K562 (cell line): ENCODE data around the gene OXA1L. TPM values are rescaled to one million over a fixed set of nuclear protein-coding genes. Genes with fewer than 3 reads are reported as not detected.

Experiments
- ATAC-seq: fragments of 200-7000 bp; cut with Tn5 transposase; 3 replicates; pipeline ENCODE4 v1.9.1; 2020; ENCODE audit warnings: moderate library complexity
- BruUV-seq: library from RNA; stranded (reverse); fragments of 400-500 nt; replicated peaks from 2 replicates; lab custom pipeline; 2021; lab: Mats Ljungman, UMichigan
- CTCF ChIA-PET: fragments of 300-600 bp; formaldehyde crosslinking; extraction: SDS; loops from one replicate; lab custom pipeline; 2021; ENCODE audit warnings: low intra/inter-chr PET ratio; lab: Yijun Ruan, JAX
- POLR2A ChIA-PET: fragments of 300-600, 350-650 bp; sonication (Branson Sonifier 250); formaldehyde crosslinking; extraction: SDS; loops from one replicate; lab custom pipeline; 2021; ENCODE audit warnings: antibody characterized with exemption, inconsistent platforms; lab: Yijun Ruan, JAX
- DNase-seq, 4 experiments: peaks; one replicate each; pipeline versions ENCODE4 v3.0.0 to v3.0.0-alpha.2; 2011 to 2018; ENCODE audit warnings: low spot score in 3 of 4, mixed read lengths in 3 of 4; ENCODE audit errors: extremely low read depth in 1 of 4
- FAIRE-seq: peaks from 2 replicates; lab custom pipeline; 2011; peaks lifted over from hg19 to GRCh38; lab: Jason Lieb, UNC
- H2AFZ ChIP-seq: 2 replicates; pipeline ENCODE4 v1.6.0; 2011; ENCODE audit warnings: low read depth, low read length, control low read depth, inconsistent platforms
- H3K27ac ChIP-seq: fragments of 200-600 bp; 3 replicates; pipeline ENCODE4 v1.8.0; 2011; ENCODE audit warnings: low read depth, mild to moderate bottlenecking, control low read depth, inconsistent platforms, low read length, moderate library complexity, mixed read lengths; ENCODE audit errors: extremely low read depth
- H3K27me3 ChIP-seq, 2 experiments: fragments of 300-600 bp in 1 of 2; 2 replicates in 1 of 2; 3 replicates in 1 of 2; pipeline versions ENCODE4 v1.6.0 to v1.8.0; 2011; ENCODE audit warnings: inconsistent platforms in 2 of 2, low read length in 2 of 2, mild to moderate bottlenecking in 1 of 2, mixed read lengths in 1 of 2, moderate library complexity in 1 of 2; ENCODE audit not compliant: control insufficient read depth in 2 of 2, insufficient read depth in 2 of 2
- H3K36me3 ChIP-seq: fragments of 300-600 bp; 3 replicates; pipeline ENCODE4 v1.8.0; 2011; ENCODE audit warnings: mild to moderate bottlenecking, low read length, inconsistent platforms; ENCODE audit not compliant: control insufficient read depth, insufficient read depth
- H3K4me1 ChIP-seq, 2 experiments: fragments of 200-600 bp in 1 of 2; replicated peaks in 1 of 2; 2 replicates in 1 of 2; 3 replicates in 1 of 2; pipeline versions ENCODE4 v1.5.1 to v1.8.0; 2011; ENCODE audit warnings: inconsistent platforms in 2 of 2, low read length in 2 of 2, mild to moderate bottlenecking in 1 of 2, mixed read lengths in 1 of 2, moderate library complexity in 1 of 2; ENCODE audit not compliant: control insufficient read depth in 2 of 2, insufficient read depth in 2 of 2
- H3K4me2 ChIP-seq: 2 replicates; pipeline ENCODE4 v1.6.1; 2011; ENCODE audit warnings: low read length, control low read depth, inconsistent platforms, mixed read lengths; ENCODE audit not compliant: insufficient read depth
- H3K4me3 ChIP-seq: fragments of 200-600 bp; sonication (generic), shearing (Covaris generic); 2 replicates; pipeline ENCODE4 v1.5.1; 2016; ENCODE audit warnings: control low read depth, inconsistent platforms
- H3K79me2 ChIP-seq: fragments of 200-600 bp; 3 replicates; pipeline ENCODE4 v1.8.0; 2011; ENCODE audit warnings: low read length, inconsistent platforms; ENCODE audit not compliant: control insufficient read depth, insufficient read depth
- H3K9ac ChIP-seq, 2 experiments: 2 replicates each; pipeline versions ENCODE4 v1.6.0 to v1.6.1; 2011; ENCODE audit warnings: low read depth in 2 of 2, low read length in 2 of 2, control low read depth in 1 of 2, inconsistent platforms in 1 of 2, mild to moderate bottlenecking in 1 of 2, mixed read lengths in 1 of 2; ENCODE audit not compliant: insufficient read depth in 1 of 2
- H3K9me1 ChIP-seq: one replicate; pipeline ENCODE4 v1.6.0; 2011; ENCODE audit warnings: inconsistent platforms, mild to moderate bottlenecking, low read length, moderate library complexity; ENCODE audit not compliant: control insufficient read depth, insufficient read depth
- H3K9me3 ChIP-seq: replicated peaks from 2 replicates; pipeline ENCODE4 v1.5.1; 2011; ENCODE audit warnings: low read depth, low read length, inconsistent platforms; ENCODE audit not compliant: control insufficient read depth, insufficient read depth
- H4K20me1 ChIP-seq: replicated peaks from 2 replicates; pipeline ENCODE4 v1.6.1; 2011; ENCODE audit warnings: low read length, inconsistent platforms, mixed read lengths; ENCODE audit not compliant: control insufficient read depth, insufficient read depth
- CHD2 ChIP-seq: IDR thresholded peaks from 2 replicates; pipeline ENCODE4 v1.6.1; 2011; ENCODE audit warnings: low read depth, low read length
- EP400 ChIP-seq: fragments of 450-650 bp; IDR thresholded peaks from 2 replicates; pipeline ENCODE4 v1.6.1; 2017; ENCODE audit warnings: antibody characterized with exemption, mild to moderate bottlenecking, moderate library complexity
- EZH2 ChIP-seq: IDR thresholded peaks from 2 replicates; pipeline ENCODE4 v1.6.1; 2012; ENCODE audit warnings: low read depth, mild to moderate bottlenecking, inconsistent platforms, low read length, borderline replicate concordance
- MCM5 ChIP-seq: fragments of 450-650 bp; IDR thresholded peaks from 2 replicates; pipeline ENCODE4 v1.6.1; 2016; ENCODE audit warnings: low read depth
- NCOA1 ChIP-seq: fragments of 450-650 bp; IDR thresholded peaks from 2 replicates; pipeline ENCODE4 v1.6.1; 2016; ENCODE audit warnings: low read depth
- OTX1 ChIP-seq: fragments of 450-650 bp; formaldehyde crosslinking; IDR thresholded peaks from 2 replicates; pipeline ENCODE4 v1.4.0; 2022; ENCODE audit warnings: mild to moderate bottlenecking
- ZNF212 ChIP-seq: fragments of 450-650 bp; formaldehyde crosslinking; IDR thresholded peaks from 2 replicates; pipeline ENCODE4 v1.4.0; 2020; ENCODE audit warnings: mild to moderate bottlenecking
- ZNF24 ChIP-seq: fragments of 450-650 bp; IDR thresholded peaks from 2 replicates; pipeline ENCODE4 v1.6.1; 2016
- WGBS: fragments of 100-300 bp; shearing (Covaris generic); methylation state at CpG from one replicate; pipeline ENCODE4 v1.1.6; 2016; ENCODE audit warnings: low coverage, mixed read lengths; ENCODE audit not compliant: insufficient coverage; ENCODE audit errors: missing lambda C conversion rate; 5-methylcytosine and 5-hydroxymethylcytosine counted together
- in situ Hi-C: fragments of 300-500 bp; cut with MboI; formaldehyde crosslinking; loops from 4 replicates; pipeline ENCODE4 v1.15.0; 2018; ENCODE audit warnings: inconsistent platforms, mixed read lengths
- intact Hi-C: fragments of 100-400 bp; cut with micrococcal nuclease; formaldehyde crosslinking; loops from 2 replicates; pipeline ENCODE4 v1.14.2; 2022
- polyA plus RNA-seq, 8 experiments: library from polyadenylated mRNA; depleted of rRNA in 4 of 8; stranded (reverse) in 5 of 8; unstranded in 3 of 8; fragments of >200 nt; fragmentation: Nextera tagmentation in 2 of 8; fragmentation: Illumina TruSeq in 1 of 8; extraction: Ambion mirVana in 2 of 8; extraction: Trizol in 1 of 8; gene quantifications; 2 replicates each; pipeline versions ENCODE4 v1.2.1 to v1.2.3, GENCODE V29; 2011 to 2014; ENCODE audit warnings: inconsistent platforms in 1 of 8, missing spikeins in 1 of 8
- total RNA-seq, 7 experiments: library from RNA; depleted of rRNA in 6 of 7; stranded (reverse); fragments of >200 nt in 6 of 7; fragmentation: Illumina TruSeq in 2 of 7; extraction: Trizol in 2 of 7; gene quantifications; 2 replicates each; pipeline versions ENCODE4 v1.2.1 to v1.2.3, GENCODE V29; 2011 to 2021; ENCODE audit warnings: low replicate concordance in 1 of 7
- TF ChIP-seq, protein P1 (sequence below): fragments of 250-450 bp; sonication (Bioruptor Pico); IDR thresholded peaks from 2 replicates; pipeline ENCODE4 v1.4.0; 2020; ENCODE audit warnings: mild to moderate bottlenecking

The OXA1L gene
- total and polyA plus RNA-seq, 9 of the 15 experiments (the other 6 are each of a cell fraction or from before 2014, with no cell fraction given): 100 to 204 (median 145) TPM

DNA sequence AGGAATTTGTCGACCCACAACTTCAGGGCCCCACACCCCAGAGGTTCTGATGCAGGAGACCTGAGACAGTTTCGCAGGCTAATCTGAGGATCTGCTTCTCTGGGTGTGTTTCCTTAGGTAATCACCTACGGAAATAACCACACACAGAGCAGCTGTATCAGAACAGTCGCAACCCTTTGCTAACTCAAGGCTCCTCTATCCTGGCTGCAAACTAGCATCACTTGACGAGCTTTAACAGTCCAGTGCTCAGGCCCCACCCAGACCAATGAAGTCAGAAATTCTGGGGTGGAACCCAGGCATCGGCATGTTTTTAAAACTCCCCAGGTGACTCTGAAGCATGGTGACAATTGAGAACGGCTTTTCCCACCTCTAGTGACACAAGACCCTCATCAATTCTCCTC lies 28.1 kb downstream of the OXA1L start:
- Histone ChIP-seq H3K79me2 (no peaks in the 10 kb centered on the region), H4K20me1 (no peaks in the 10 kb centered on the region), H3K4me2 (no peak overlapping the region)
- BruUV-seq: no TSS peak
- TF ChIP-seq OTX1 (no peak), MCM5 (no peak), ZNF212 (no peak), NCOA1 (no peak), EP400 (no peak), ZNF24 (no peak), CHD2 (no peak), EZH2 (no peak)
- TF ChIP-seq, protein P1, sequence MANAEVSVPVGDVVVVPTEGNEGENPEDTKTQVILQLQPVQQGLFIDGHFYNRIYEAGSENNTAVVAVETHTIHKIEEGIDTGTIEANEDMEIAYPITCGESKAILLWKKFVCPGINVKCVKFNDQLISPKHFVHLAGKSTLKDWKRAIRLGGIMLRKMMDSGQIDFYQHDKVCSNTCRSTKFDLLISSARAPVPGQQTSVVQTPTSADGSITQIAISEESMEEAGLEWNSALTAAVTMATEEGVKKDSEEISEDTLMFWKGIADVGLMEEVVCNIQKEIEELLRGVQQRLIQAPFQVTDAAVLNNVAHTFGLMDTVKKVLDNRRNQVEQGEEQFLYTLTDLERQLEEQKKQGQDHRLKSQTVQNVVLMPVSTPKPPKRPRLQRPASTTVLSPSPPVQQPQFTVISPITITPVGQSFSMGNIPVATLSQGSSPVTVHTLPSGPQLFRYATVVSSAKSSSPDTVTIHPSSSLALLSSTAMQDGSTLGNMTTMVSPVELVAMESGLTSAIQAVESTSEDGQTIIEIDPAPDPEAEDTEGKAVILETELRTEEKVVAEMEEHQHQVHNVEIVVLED (CRISPR knock-in tag): no peak
- TF ChIP-seq, all 486 proteins: peak for 0
- ChIA-PET CTCF (no interaction called here), POLR2A (interaction anchor here (1.5 kb wide), 1 partner anchor 13 kb away, joined by 5 read pairs; no protein-coding TSS in a partner anchor)
- no peaks in the 10 kb centered on the region for H3K36me3 ChIP-seq
- intact Hi-C loops: no loop called here
- ATAC-seq: no peak
- peaks cover 18 to 22% of the 10 kb centered on the region in 2 experiments; a peak in 4 of 5 replicates for H3K4me1 ChIP-seq
- no peak for FAIRE-seq
- no peak overlapping the region for H3K4me3 ChIP-seq
- no peaks in the 10 kb centered on the region for H3K27me3 ChIP-seq
- H3K9me3 ChIP-seq: no peaks in the 10 kb centered on the region
- H3K9me1 ChIP-seq: no peaks in the 10 kb centered on the region
- no peak for DNase-seq
- in situ Hi-C loops: no loop called here
- H3K27ac ChIP-seq: no peak overlapping the region
- WGBS: 18% methylated on average over 7 of the region's 7 CpGs
- H3K9ac ChIP-seq: no peak overlapping the region
- no peak overlapping the region for H2AFZ ChIP-seq
